Measurements from ENCODE around the gene EGFR. TPM values are rescaled to one million over a fixed set of nuclear protein-coding genes. Genes with fewer than 3 reads are reported as not detected.

The EGFR gene
- total RNA-seq, 4 donors from 2014 or later: 79.3 to 125 (median 110) TPM

DNA sequence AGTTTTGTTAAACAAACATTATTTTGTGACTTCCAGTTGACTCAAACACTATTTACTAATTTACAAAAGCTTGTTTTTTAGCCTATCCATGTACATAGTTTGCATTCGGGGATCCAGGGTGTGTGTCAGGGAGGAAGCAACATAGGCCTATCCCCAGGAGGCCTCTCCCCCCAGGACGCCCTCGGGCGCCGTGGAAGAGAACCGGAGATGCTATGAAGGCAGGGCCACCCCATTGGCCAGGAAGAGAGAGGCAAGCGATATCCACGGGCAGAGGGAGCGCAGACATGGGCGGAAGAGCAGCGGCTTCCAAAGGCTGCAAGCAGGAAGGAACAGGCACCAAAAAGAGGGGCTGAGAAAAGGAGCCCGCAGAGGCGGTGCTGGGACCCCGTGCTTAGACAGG, 38.3 kb upstream of the EGFR start:
- TF ChIP-seq POLR2A (IDR thresholded peaks at IDR 0.05; ENCODE audit: low read depth) (no peak), POLR2AphosphoS5 (IDR thresholded peaks at IDR 0.05) (no peak), EP300 (IDR thresholded peaks at IDR 0.05) (no peak), CTCF (IDR thresholded peaks at IDR 0.05) (no peak)
- intact Hi-C loops (cut with DNase I): no loop called here
- WGBS: 92% methylated on average over 14 of the region's 14 CpGs

DNA sequence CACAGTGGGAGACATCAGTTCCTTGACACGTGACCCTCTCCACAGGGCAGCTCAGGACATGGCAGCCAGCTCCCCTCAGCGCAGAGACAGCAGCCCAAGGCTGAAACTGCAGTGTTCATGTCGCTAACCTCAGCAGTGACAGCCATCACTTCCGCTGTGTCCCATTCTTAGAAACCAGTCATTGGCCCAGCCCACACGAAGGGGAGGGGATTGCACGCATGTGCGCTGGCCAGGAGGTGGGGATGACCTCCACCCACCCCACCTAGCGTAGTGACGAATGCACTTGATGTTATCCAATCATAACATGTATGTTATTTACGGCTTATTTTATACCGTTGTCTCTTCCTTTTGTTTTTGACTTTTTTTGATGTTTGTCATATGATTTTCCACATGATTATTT, 36.9 kb upstream of the EGFR start:
- Histone ChIP-seq H3K9me3 (no peaks in the 10 kb centered on the region), H3K36me3 (no peaks in the 10 kb centered on the region), H3K27ac (replicated peaks in 1 of 4) (no peak overlapping the region), H3K4me1 (no peaks in the 10 kb centered on the region), H3K27me3 (no peaks in the 10 kb centered on the region), H3K4me3 (no peak overlapping the region)
- DNase-seq (ENCODE audit: extremely low spot score): no peak
- WGBS: 91% methylated on average over 10 of the region's 11 CpGs
- TF ChIP-seq POLR2AphosphoS5 (IDR thresholded peaks at IDR 0.05) (no peak), POLR2A (IDR thresholded peaks at IDR 0.05; ENCODE audit: low read depth) (no peak), CTCF (IDR thresholded peaks at IDR 0.05) (no peak), EP300 (IDR thresholded peaks at IDR 0.05) (no peak)
- intact Hi-C loops (cut with DNase I): no loop called here

More for the DNA sequence above, 38.3 kb upstream of the EGFR start:
- Histone ChIP-seq H3K27me3 (no peaks in the 10 kb centered on the region), H3K4me1 (no peaks in the 10 kb centered on the region), H3K36me3 (no peaks in the 10 kb centered on the region), H3K4me3 (no peak overlapping the region), H3K27ac (replicated peaks in 1 of 4) (no peak overlapping the region), H3K9me3 (no peaks in the 10 kb centered on the region)
- no peak for DNase-seq (ENCODE audit: extremely low spot score)

- Histone ChIP-seq H3K4me3 (no peak overlapping the region), H3K4me1 (no peaks in the 10 kb centered on the region), H3K9me3 (no peaks in the 10 kb centered on the region), H3K27ac (replicated peaks in 1 of 4) (no peak overlapping the region), H3K27me3 (no peaks in the 10 kb centered on the region), H3K36me3 (no peaks in the 10 kb centered on the region)
- WGBS: 79% methylated on average over 7 of the region's 7 CpGs
- TF ChIP-seq EP300 (IDR thresholded peaks at IDR 0.05) (no peak), POLR2A (IDR thresholded peaks at IDR 0.05; ENCODE audit: low read depth) (no peak), POLR2AphosphoS5 (IDR thresholded peaks at IDR 0.05) (no peak), CTCF (IDR thresholded peaks at IDR 0.05) (no peak)
- DNase-seq (ENCODE audit: extremely low spot score): no peak
- intact Hi-C loops (cut with DNase I): no loop called here
Measured at GRCh38 chr7:54985426-54986330, 33.1 kb upstream of the EGFR start.

GRCh38 chr7:54986716-54987115, 32.1 kb upstream of the EGFR start:
- 96% methylated on average over 4 of the region's 4 CpGs for WGBS
- intact Hi-C loops (cut with DNase I): no loop called here
- Histone ChIP-seq H3K9me3 (no peaks in the 10 kb centered on the region), H3K36me3 (no peaks in the 10 kb centered on the region), H3K4me1 (no peaks in the 10 kb centered on the region), H3K27me3 (no peaks in the 10 kb centered on the region), H3K4me3 (no peak overlapping the region), H3K27ac (replicated peaks in 1 of 4) (no peak overlapping the region)
- no peak for TF ChIP-seq CTCF (IDR thresholded peaks at IDR 0.05)
- DNase-seq (ENCODE audit: extremely low spot score): no peak

GRCh38 chr7:54987772-54988171, 31.0 kb upstream of the EGFR start:
- H3K4me1 ChIP-seq: no peaks in the 10 kb centered on the region
- no peak for TF ChIP-seq EP300 (IDR thresholded peaks at IDR 0.05)
- no peak for TF ChIP-seq POLR2AphosphoS5 (IDR thresholded peaks at IDR 0.05)
- no peak for TF ChIP-seq CTCF (IDR thresholded peaks at IDR 0.05)
- TF ChIP-seq POLR2A (IDR thresholded peaks at IDR 0.05; ENCODE audit: low read depth): no peak
- H3K36me3 ChIP-seq: no peaks in the 10 kb centered on the region
- no peak overlapping the region for H3K27ac ChIP-seq (replicated peaks in 1 of 4)
- 53% methylated on average over 1 of the region's 1 CpG for WGBS
- no peak overlapping the region for H3K4me3 ChIP-seq
- DNase-seq (ENCODE audit: extremely low spot score): no peak
- H3K9me3 ChIP-seq: no peaks in the 10 kb centered on the region
- intact Hi-C loops (cut with DNase I): no loop called here
- no peaks in the 10 kb centered on the region for H3K27me3 ChIP-seq

All from esophagus muscularis mucosa (tissue), 4 donors.